A549 (cell line): Measurements from ENCODE around the gene ZBTB1. TPM values are rescaled to one million over a fixed set of nuclear protein-coding genes. Genes with fewer than 3 reads are reported as not detected.
A peak's percentile ranks its signal among the peaks of the same experiment; 100 is the strongest.

Experiments
- ATAC-seq, 2 experiments: fragments of 200-7000 bp in 1 of 2; fragments of >200 bp in 1 of 2; cut with Nextera tagmentation in 1 of 2; cut with Tn5 transposase in 1 of 2; 3 replicates each; pipeline versions ENCODE4 v1.8.0 to v1.9.1; 2018 to 2020; ENCODE audit warnings: mild to moderate bottlenecking in 1 of 2, moderate library complexity in 1 of 2
- CTCF ChIA-PET: fragments of 300-600 bp; sonication (Branson Sonifier 250); formaldehyde crosslinking; extraction: SDS; loops from one replicate; lab custom pipeline; 2021; ENCODE audit warnings: antibody characterized with exemption, inconsistent platforms; lab: Yijun Ruan, JAX
- POLR2A ChIA-PET: fragments of 350-600 bp; formaldehyde crosslinking; extraction: SDS; loops from one replicate; lab custom pipeline; 2021; ENCODE audit warnings: antibody characterized with exemption, inconsistent platforms; lab: Yijun Ruan, JAX
- DNase-seq, 2 experiments: peaks; one replicate each; pipeline versions ENCODE4 v3.0.0 to v3.0.0-alpha.2; 2011 to 2016; ENCODE audit warnings: low read depth in 1 of 2, low spot score in 1 of 2
- FAIRE-seq: peaks from 2 replicates; lab custom pipeline; 2011; peaks lifted over from hg19 to GRCh38; lab: Jason Lieb, UNC
- H3K27ac ChIP-seq, 2 experiments: fragments of >200 bp; sonication (Bioruptor Twin); formaldehyde crosslinking; 3 replicates each; pipeline ENCODE4 v1.5.1; 2016 to 2017
- H3K4me1 ChIP-seq: fragments of >200 bp; sonication (Bioruptor Twin); formaldehyde crosslinking; 3 replicates; pipeline ENCODE4 v1.6.1; 2016
- H3K4me2 ChIP-seq: fragments of >200 bp; sonication (Bioruptor Twin); formaldehyde crosslinking; 3 replicates; pipeline ENCODE4 v1.6.1; 2016
- H3K4me3 ChIP-seq: fragments of >200 bp; sonication (Bioruptor Twin); formaldehyde crosslinking; 3 replicates; pipeline ENCODE4 v1.5.1; 2016
- H3K9me3 ChIP-seq: fragments of >200 bp; sonication (Bioruptor Twin); formaldehyde crosslinking; 3 replicates; pipeline ENCODE4 v1.6.1; 2016
- ATOH8 ChIP-seq: fragments of 250-450 bp; sonication (Bioruptor Pico); IDR thresholded peaks from 2 replicates; pipeline ENCODE4 v1.5.0; 2020; ENCODE audit warnings: low read depth, mild to moderate bottlenecking, moderate library complexity
- BCL3 ChIP-seq: fragments of >200 bp; sonication (Bioruptor Twin); formaldehyde crosslinking; IDR thresholded peaks from 3 replicates; pipeline ENCODE4 v1.6.1; 2016
- BHLHE40 ChIP-seq: IDR thresholded peaks from 2 replicates; pipeline ENCODE4 v1.6.1; 2012; ENCODE audit warnings: low read depth, low read length, inconsistent platforms
- CBX2 ChIP-seq: fragments of 200-600 bp; sonication (generic); IDR thresholded peaks from 2 replicates; pipeline ENCODE4 v1.6.1; 2016; ENCODE audit warnings: low read depth, mild to moderate bottlenecking, borderline replicate concordance
- CEBPB ChIP-seq, 2 experiments: fragments of >200 bp in 1 of 2; sonication (Bioruptor Twin) in 1 of 2; formaldehyde crosslinking in 1 of 2; IDR thresholded peaks; 2 replicates each; pipeline ENCODE4 v1.6.1; 2012 to 2016
- CHD2 ChIP-seq: fragments of 150-350 bp; IDR thresholded peaks from 2 replicates; pipeline ENCODE4 v1.6.1; 2014; ENCODE audit warnings: low read length; ENCODE audit not compliant: partially characterized antibody
- CTCF ChIP-seq: fragments of >200 bp; sonication (Bioruptor Twin); formaldehyde crosslinking; IDR thresholded peaks from 3 replicates; pipeline ENCODE4 v1.5.1; 2016
- ELK1 ChIP-seq: fragments of 150-350 bp; IDR thresholded peaks from 2 replicates; pipeline ENCODE4 v1.6.1; 2014; ENCODE audit warnings: low read depth, mild to moderate bottlenecking, low read length
- ESRRA ChIP-seq: fragments of 150-350 bp; IDR thresholded peaks from 2 replicates; pipeline ENCODE4 v1.6.1; 2014; ENCODE audit warnings: mild to moderate bottlenecking, low read length, borderline replicate concordance
- FOSB ChIP-seq: fragments of 250-450 bp; sonication (Bioruptor Pico); IDR thresholded peaks from 2 replicates; pipeline ENCODE4 v1.5.0; 2020; ENCODE audit warnings: mild to moderate bottlenecking, moderate library complexity
- FOSL2 ChIP-seq, 2 experiments: fragments of 450-650 bp in 1 of 2; fragments of >200 bp in 1 of 2; sonication (Bioruptor Twin) in 1 of 2; formaldehyde crosslinking; IDR thresholded peaks; 2 replicates each; pipeline versions ENCODE4 v1.5.0 to v1.6.1; 2016 to 2020; ENCODE audit warnings: mild to moderate bottlenecking in 1 of 2, moderate library complexity in 1 of 2
- FOXS1 ChIP-seq: fragments of 250-450 bp; sonication (Bioruptor Pico); IDR thresholded peaks from 2 replicates; pipeline ENCODE4 v1.5.0; 2020; ENCODE audit warnings: mild to moderate bottlenecking, moderate library complexity
- GATA3 ChIP-seq: IDR thresholded peaks from 2 replicates; pipeline ENCODE4 v1.6.1; 2012; ENCODE audit warnings: borderline replicate concordance
- HOXA7 ChIP-seq: fragments of 250-450 bp; sonication (Bioruptor Pico); IDR thresholded peaks from 2 replicates; pipeline ENCODE4 v1.5.0; 2020; ENCODE audit warnings: mild to moderate bottlenecking, moderate library complexity
- JUN ChIP-seq, 2 experiments: fragments of >200 bp; sonication (Bioruptor Twin); formaldehyde crosslinking; IDR thresholded peaks; 2 replicates in 1 of 2; 3 replicates in 1 of 2; pipeline ENCODE4 v1.6.1; 2016 to 2017
- KDM1A ChIP-seq: fragments of 200-600 bp; sonication (generic); IDR thresholded peaks from 2 replicates; pipeline ENCODE4 v1.6.1; 2016; ENCODE audit warnings: low read depth, mild to moderate bottlenecking
- MAX ChIP-seq: IDR thresholded peaks from 2 replicates; pipeline ENCODE4 v1.6.1; 2012
- MAZ ChIP-seq: fragments of 150-350 bp; IDR thresholded peaks from 2 replicates; pipeline ENCODE4 v1.6.1; 2014; ENCODE audit warnings: antibody characterized with exemption, low read depth, low read length, borderline replicate concordance
- NR3C1 ChIP-seq: fragments of >200 bp; sonication (Bioruptor Twin); formaldehyde crosslinking; IDR thresholded peaks from 3 replicates; pipeline ENCODE4 v1.6.1; 2017
- PBX3 ChIP-seq: IDR thresholded peaks from 2 replicates; pipeline ENCODE4 v1.6.1; 2012
- PHF8 ChIP-seq: fragments of 200-600 bp; sonication (generic); IDR thresholded peaks from 2 replicates; pipeline ENCODE4 v1.6.1; 2016; ENCODE audit warnings: low read depth, mild to moderate bottlenecking, antibody characterized with exemption, moderate library complexity, borderline replicate concordance
- RAD21 ChIP-seq, 2 experiments: fragments of >200 bp in 1 of 2; sonication (Bioruptor Twin) in 1 of 2; formaldehyde crosslinking in 1 of 2; IDR thresholded peaks in 1 of 2; conservative IDR thresholded peaks in 1 of 2; 2 replicates in 1 of 2; 3 replicates in 1 of 2; pipeline ENCODE4 v1.6.1; 2012 to 2018; ENCODE audit warnings: inconsistent platforms in 1 of 2
- RFX5 ChIP-seq: fragments of 450-650 bp; IDR thresholded peaks from 2 replicates; pipeline ENCODE4 v1.7.1; 2014; ENCODE audit warnings: antibody characterized with exemption, mild to moderate bottlenecking, moderate library complexity
- RNF2 ChIP-seq: fragments of 200-600 bp; sonication (generic); IDR thresholded peaks from 2 replicates; pipeline ENCODE4 v1.6.1; 2016; ENCODE audit warnings: low read depth, mild to moderate bottlenecking, antibody characterized with exemption, moderate library complexity, borderline replicate concordance
- TP53 ChIP-seq: fragments of 250-450 bp; sonication (Bioruptor Pico); IDR thresholded peaks from 2 replicates; pipeline ENCODE4 v1.5.0; 2021; ENCODE audit warnings: mild to moderate bottlenecking, moderate library complexity
- USF2 ChIP-seq: fragments of 450-650 bp; IDR thresholded peaks from 2 replicates; pipeline ENCODE4 v1.6.1; 2014; ENCODE audit warnings: antibody characterized with exemption
- ZFP36 ChIP-seq: fragments of 450-650 bp; IDR thresholded peaks from 2 replicates; pipeline ENCODE4 v1.6.1; 2014; ENCODE audit warnings: borderline replicate concordance; ENCODE audit not compliant: partially characterized antibody
- WGBS: methylation state at CpG from one replicate; pipeline ENCODE4 v1.1.6; 2017; ENCODE audit errors: missing lambda C conversion rate; 5-methylcytosine and 5-hydroxymethylcytosine counted together
- polyA plus RNA-seq, 4 experiments: library from polyadenylated mRNA; depleted of rRNA in 3 of 4; stranded (reverse); fragments of >200 nt; fragmentation: RNase III in 1 of 4; extraction: RNeasy Plus Mini Kit Qiagen cat#74134 plus additional on column Dnase treatment in 1 of 4; gene quantifications; 2 replicates in 3 of 4; 3 replicates in 1 of 4; pipeline ENCODE4 v1.2.3, GENCODE V29; 2011 to 2017

Gene ZBTB1
- polyA plus RNA-seq, 2 of the 4 experiments (the other 2 are of a cell fraction): 33.8 to 37.1 TPM

GRCh38 chr14:64504897-64505794, 576 bp downstream of the ZBTB1 start:
- DNase-seq (peak; percentile 78 to 86), ATAC-seq (peak; percentile 46 to 54), FAIRE-seq (no peak)
- ChIA-PET CTCF (interaction anchor here (0.8 to 1.3 kb wide), 4 partner anchors 10 to 164 kb away, joined by 3 to 7 read pairs (median 4); partner anchors contain the start of gene HSPA2), POLR2A (interaction anchor here (0.6 to 3.1 kb wide), 19 partner anchors 10 to 387 kb away, joined by 3 to 42 read pairs (median 4); partner anchors contain the start of genes HSPA2 and MTHFD1)
- under 1% methylated on average over 60 of the region's 68 CpGs for WGBS
- H3K4me3 ChIP-seq: peak overlapping the region; percentile 76
- H3K27ac ChIP-seq: peak overlapping the region; percentile 96 to 97
- H3K9me3 ChIP-seq: no peaks in the 10 kb centered on the region
- H3K4me2 ChIP-seq: peak overlapping the region; percentile 87
- peaks cover 62% of the 10 kb centered on the region for H3K4me1 ChIP-seq
- TF ChIP-seq PBX3 (peak; percentile 96), RFX5 (no peak), FOSB (no peak), CBX2 (no peak), BHLHE40 (no peak), RNF2 (no peak), NR3C1 (no peak), CEBPB (IDR thresholded peaks at IDR 0.05) (no peak; a peak in 1 of 4 replicates), PHF8 (peak; percentile 63; the same call in 1 of the 2 replicates), RAD21 (conservative IDR thresholded peaks at IDR 0.05 in 1 of 2, IDR thresholded peaks at IDR 0.05 in 1 of 2) (no peak), USF2 (no peak), ZFP36 (no peak), JUN (IDR thresholded peaks at IDR 0.05) (peak; percentile 3 to 34; a peak in 3 of 5 replicates), MAX (no peak; the same call in none of the 2 replicates), ATOH8 (CRISPR knock-in tag) (no peak), BCL3 (no peak), TP53 (no peak), HOXA7 (CRISPR knock-in tag) (no peak), ESRRA (no peak), GATA3 (no peak), CTCF (no peak), FOXS1 (CRISPR knock-in tag) (no peak), MAZ (no peak), KDM1A (no peak), ELK1 (no peak), CHD2 (peak; percentile 59), FOSL2 (IDR thresholded peaks at IDR 0.05) (no peak), FOSL2 (CRISPR knock-in tag; IDR thresholded peaks at IDR 0.05) (no peak)
